ENCODE measurements around the gene SNRNP35. TPM values are rescaled to one million over a fixed set of nuclear protein-coding genes. Genes with fewer than 3 reads are reported as not detected.
"Not testable (repeated sequence)": the region's sequence is repeated elsewhere in the genome, so short reads cannot be mapped to it uniquely, and the experiment has no call there.

SNRNP35 gene
- polyA plus RNA-seq, 3 donors: 39.1 to 42.7 (median 40.4) TPM

DNA sequence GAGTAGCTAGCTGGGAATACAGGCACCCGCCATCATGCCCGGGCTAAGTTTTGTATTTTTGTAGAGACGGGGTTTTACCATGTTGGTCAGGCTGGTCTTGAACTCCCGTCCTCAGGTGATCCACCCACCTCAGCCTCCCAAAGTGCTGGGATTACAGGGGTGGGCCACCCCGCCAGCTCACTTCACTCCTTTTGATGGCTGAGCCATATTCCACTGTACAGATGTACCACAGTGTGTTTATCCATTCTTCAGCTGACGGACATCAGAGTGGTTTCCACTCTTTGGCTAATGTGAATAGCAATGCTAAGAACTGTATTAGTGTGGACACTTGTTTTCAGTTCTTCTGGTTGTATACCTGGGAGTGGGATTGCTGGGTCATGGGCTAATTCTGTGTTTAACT is 29.5 kb downstream of the SNRNP35 start:
- DNase-seq (ENCODE audit: low read depth in 3 of 3, low spot score in 2 of 3): no peak

- no peak for DNase-seq (ENCODE audit: low read depth in 3 of 3, low spot score in 2 of 3)
These were observed 30.7 kb downstream of the SNRNP35 start for GRCh38 chr12:123488539-123489230.

- DNase-seq (ENCODE audit: low read depth in 3 of 3, low spot score in 2 of 3): no peak
These were observed 31.6 kb downstream of the SNRNP35 start for GRCh38 chr12:123489580-123489979.

DNA sequence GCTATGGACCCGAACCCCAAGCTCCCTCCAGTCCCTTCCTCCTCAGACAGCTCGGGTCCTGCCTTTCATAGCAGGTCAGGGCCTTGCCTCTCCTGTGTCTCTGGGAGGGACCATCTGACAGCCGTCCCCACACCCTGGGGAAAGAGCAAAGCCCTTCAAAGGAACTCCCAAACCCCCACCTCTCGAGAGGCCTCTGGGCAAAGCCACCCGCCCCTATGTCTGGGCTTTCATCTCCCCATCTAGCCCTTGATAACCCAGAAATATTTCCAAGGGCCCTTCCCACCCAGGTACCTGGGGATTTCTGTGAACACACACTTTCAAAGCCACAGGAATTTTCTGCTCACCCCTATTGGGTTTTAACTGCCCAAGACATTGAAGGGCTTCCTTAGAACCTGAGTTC is 32.1 kb downstream of the SNRNP35 start:
- no peak for DNase-seq (ENCODE audit: low read depth in 3 of 3, low spot score in 2 of 3)

DNA sequence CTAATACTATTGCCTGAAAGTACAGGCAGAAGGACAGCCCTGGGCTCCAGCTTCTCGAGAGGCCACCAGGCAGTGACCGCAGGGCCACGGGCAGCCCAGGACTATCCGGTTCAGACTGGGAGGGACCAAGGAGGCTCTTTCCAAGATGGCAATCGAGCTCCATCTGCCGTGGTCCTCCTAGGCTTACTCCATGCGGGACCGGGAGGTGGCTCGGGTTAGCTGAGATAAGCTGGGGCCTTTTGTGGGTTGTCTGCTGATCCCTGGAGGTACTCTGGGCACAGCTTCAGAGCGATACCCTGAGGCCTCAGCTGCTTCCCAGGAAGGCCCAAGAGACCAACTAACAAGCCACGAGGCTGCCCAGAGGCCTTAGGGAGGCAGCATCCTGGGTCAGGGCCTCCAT is 33.1 kb downstream of the SNRNP35 start:
- no peak for DNase-seq (ENCODE audit: low read depth in 3 of 3, low spot score in 2 of 3)

DNA sequence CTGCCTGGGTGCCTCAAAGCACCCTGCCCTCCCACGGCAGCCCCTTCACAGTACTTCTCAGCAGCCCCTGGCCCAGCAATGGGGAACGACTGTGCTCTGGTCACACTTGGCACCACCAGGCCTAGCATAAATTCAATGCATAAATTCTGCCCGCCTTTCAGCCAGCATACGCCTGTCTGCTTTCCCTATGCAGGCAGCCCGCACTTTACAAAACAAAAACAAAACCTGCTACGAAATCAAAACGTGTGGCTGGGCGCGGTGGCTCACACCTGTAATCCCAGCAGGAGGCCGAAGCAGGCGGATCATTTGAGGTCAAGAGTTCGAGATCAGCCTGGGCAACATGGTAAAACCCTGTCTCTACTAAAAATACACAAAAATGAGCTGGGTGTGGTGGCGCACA is 33.5 kb downstream of the SNRNP35 start:
- DNase-seq (ENCODE audit: low read depth in 3 of 3, low spot score in 2 of 3): no peak

DNA sequence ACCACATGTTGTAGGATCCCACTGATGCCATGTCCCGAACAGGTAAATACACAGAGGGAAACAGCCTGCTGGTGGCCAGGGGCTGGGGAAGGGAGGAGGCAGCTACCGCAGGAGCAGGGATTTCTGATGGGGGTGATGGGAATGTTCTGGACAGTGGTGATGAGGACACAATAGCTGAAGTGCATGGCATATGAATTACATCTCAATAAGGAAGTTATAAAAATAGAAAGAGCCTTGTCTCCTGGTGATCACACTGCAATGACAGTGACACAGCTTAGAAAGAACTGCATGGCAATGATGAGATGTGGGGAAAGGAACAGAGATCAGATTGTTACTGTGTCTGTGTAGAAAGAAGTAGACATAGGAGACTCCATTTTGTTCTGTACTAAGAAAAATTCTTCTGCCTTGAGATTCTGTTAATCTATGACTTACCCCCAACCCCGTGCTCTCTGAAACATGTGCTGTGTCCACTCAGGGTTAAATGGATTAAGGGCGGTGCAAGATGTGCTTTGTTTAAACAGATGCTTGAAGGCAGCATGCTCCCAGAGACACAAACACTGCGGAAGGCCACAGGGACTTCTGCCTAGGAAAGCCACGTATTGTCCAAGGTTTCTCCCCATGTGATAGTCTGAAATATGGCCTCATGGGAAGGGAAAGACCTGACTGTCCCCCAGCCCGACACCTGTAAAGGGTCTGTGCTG is 34.5 kb downstream of the SNRNP35 start:
- not testable (repeated sequence) for DNase-seq (ENCODE audit: low read depth in 3 of 3, low spot score in 2 of 3)

- no peak for DNase-seq (ENCODE audit: low read depth in 3 of 3, low spot score in 2 of 3)
These were observed 36.3 kb downstream of the SNRNP35 start for GRCh38 chr12:123494124-123494851.

DNA sequence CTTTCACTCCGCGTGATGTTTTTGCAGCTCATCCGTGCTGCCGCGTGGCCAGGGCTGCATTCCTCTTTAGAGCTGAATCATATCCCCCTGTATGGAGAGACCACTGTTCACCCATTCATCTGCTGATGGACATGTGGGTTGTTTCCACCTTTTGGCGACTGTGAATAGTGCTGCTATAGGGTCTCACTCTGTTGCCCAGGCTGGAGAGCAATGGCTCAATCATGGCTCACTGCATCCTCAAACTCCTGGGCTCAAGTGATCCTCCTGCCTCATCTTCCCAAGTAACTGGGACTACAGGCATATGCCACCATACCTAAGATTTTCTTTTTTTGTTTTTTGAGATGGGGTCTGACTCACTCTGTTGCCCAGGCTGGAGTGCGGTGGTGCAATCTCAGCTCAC is 39.1 kb downstream of the SNRNP35 start:
- no peak for DNase-seq (ENCODE audit: low read depth in 3 of 3, low spot score in 2 of 3)

DNA sequence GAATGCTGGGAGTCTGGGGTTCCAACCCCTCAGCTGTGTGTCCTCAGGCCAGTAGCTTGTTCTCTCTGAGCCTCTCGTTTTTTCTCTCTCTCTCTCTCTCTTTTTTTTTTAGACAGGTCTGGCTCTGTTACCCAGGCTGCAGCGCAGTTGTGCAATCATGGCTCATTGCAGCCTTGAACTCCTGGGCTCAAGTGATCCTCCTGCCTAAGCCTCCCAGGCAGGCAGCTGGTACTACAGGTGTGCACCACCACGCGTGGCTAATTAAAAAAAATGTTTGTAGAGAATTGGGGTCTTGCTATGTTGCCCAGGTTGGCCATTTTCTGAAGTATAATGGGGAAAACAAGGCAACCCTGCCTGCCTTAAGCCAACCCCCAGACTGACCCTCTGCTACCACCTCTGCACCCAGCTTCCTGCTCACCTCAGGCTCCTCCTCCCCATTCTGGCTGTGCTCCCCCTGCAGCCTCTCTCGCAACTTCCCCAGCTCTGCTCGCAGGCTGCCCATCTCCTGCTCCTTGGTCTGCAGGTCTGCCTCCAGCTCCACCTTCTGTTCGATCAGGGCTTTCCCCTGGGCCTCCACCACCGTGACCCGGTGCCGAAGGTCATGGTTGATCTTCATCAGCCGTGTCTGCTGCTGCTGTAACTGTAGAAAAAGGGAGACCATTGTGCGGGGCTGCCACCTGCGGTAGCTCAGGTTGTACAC is 40.3 kb downstream of the SNRNP35 start:
- DNase-seq (ENCODE audit: low read depth in 3 of 3, low spot score in 2 of 3): no peak

DNA sequence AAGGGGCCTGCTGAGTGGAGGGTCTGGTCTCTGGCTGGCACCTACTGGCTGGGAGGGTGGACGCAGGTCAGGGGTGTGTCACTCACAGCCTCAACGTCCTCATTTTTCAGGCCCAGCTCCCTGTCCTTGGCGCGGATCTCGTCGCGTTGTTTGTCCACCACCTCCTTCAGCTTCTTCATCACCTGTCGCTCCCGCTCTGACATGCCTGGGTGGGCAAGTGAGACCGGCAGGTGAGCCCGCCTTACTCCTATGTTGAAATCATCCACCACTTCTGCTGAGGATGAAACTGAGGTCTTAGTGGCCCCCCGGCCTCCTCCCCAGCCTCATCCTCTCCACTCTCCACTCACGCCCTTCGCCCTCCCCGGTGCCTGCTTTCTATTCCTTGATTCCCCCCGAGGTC is 41.4 kb downstream of the SNRNP35 start:
- no peak for DNase-seq (ENCODE audit: low read depth in 3 of 3, low spot score in 2 of 3)

GRCh38 chr12:123502163-123502704 is 44.3 kb downstream of the SNRNP35 start:
- DNase-seq (ENCODE audit: low read depth in 3 of 3, low spot score in 2 of 3): no peak

GRCh38 chr12:123506059-123506842 is 48.3 kb downstream of the SNRNP35 start:
- no peak for DNase-seq (ENCODE audit: low read depth in 3 of 3, low spot score in 2 of 3)

- no peak for DNase-seq (ENCODE audit: low read depth in 3 of 3, low spot score in 2 of 3)
These were observed 48.9 kb downstream of the SNRNP35 start for GRCh38 chr12:123506843-123507236.

DNA sequence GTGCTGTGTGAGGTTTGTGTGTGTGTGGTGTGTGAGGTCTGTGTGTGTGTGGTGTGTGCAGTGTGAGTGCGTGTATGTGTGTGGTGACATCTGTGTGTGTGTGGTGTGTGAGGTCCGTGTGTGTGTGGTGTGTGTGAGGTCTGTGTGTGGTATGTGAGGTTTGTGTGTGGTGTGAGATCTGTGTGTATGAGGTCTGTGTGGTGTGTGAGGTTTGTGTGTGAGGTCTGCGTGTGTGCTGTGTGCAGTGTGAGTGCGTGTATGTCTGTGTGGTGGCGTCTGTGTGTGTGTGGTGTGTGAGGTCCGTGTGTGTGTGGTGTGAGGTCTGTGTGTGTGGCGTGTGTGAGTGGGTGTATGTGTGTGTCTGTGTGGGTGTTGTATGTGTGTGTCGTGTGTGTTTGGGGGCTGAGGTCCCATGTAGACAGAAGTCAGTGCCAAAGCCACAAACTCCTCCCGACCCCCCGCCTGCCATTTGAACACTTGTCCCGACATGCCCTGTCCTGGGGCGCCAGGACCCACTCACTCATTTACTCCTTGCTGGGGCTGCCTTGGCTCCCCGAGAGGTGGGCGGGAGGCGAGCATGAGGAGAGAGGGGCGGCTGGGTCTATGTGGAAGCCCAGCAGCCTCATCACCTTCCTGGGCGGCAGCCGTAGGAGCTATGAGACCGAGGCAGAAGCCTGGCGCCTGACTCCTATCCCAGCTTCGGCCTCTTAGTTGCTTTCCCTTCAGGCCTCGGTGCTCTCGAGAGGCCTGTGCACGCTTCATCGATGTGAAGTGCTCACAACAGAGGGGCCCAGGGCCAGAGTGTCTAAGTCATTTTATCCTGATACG is 55.1 kb downstream of the SNRNP35 start:
- no peak for DNase-seq (ENCODE audit: low read depth in 3 of 3, low spot score in 2 of 3)

GRCh38 chr12:123513805-123514204 is 55.9 kb downstream of the SNRNP35 start:
- no peak for DNase-seq (ENCODE audit: low read depth in 3 of 3, low spot score in 2 of 3)

- DNase-seq (ENCODE audit: low read depth in 3 of 3, low spot score in 2 of 3): not testable (repeated sequence)
These were observed 56.8 kb downstream of the SNRNP35 start for GRCh38 chr12:123514582-123515221.

DNA sequence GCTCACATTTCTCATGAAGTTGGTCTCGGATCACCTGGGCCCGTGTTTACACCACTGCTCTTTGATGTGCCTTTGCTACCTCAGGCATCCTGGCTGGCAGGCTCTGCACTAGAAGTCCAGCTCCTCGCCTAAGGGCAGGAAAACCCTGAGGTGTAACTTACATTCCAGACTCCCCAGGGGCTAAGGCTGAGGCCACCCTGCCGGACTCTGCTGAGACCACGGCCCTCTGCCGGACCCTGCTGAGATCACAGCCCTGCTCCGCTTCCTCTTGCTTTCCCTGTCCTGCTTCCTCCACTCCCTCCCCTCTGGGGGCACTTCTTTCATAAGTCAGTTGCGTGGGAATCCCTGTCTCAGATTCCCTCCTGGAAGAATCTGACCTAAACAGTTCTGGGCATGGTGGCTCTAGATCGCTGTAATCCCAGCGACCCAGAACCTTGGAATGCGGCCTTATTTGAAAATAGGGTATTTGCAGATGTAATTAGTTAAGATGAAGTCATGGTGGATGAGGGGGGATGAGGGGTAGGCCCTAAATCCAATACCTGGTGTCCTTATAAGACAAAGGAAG is 58.4 kb downstream of the SNRNP35 start:
- DNase-seq (ENCODE audit: low read depth in 3 of 3, low spot score in 2 of 3): no peak
